ENCODE measurements around the gene DCP1A.

- TF ChIP-seq POLR2A (IDR thresholded peaks at IDR 0.05) (no peak), CTCF (IDR thresholded peaks at IDR 0.05) (no peak)
These were observed 60.6 kb downstream of the DCP1A start for GRCh38 chr3:53286727-53287126.
